IMR-90 (cell line): ENCODE results near the gene VAT1L. TPM values are rescaled to one million over a fixed set of nuclear protein-coding genes. Genes with fewer than 3 reads are reported as not detected.

Experiments
- ATAC-seq: fragments of 200-7000 bp; cut with Tn5 transposase; 2 replicates; pipeline ENCODE4 v1.9.1; 2020; ENCODE audit warnings: low read depth, mild to moderate bottlenecking, moderate library complexity
- BruUV-seq: library from RNA; stranded (reverse); fragments of 400-500 nt; replicated peaks from 2 replicates; lab custom pipeline; 2021; lab: Mats Ljungman, UMichigan
- CTCF ChIA-PET: fragments of 300-600 bp; formaldehyde crosslinking; extraction: SDS; loops from one replicate; lab custom pipeline; 2021; ENCODE audit warnings: antibody characterized with exemption; lab: Yijun Ruan, JAX
- POLR2A ChIA-PET: fragments of 300-600 bp; sonication (Branson Sonifier 250); formaldehyde crosslinking; loops from one replicate; lab custom pipeline; 2022; ENCODE audit warnings: antibody characterized with exemption; ENCODE audit not compliant: unreplicated experiment; lab: Charles Lee
- DNase-seq: peaks from one replicate; pipeline ENCODE4 v3.0.0; 2013
- H2AFZ ChIP-seq: replicated peaks from 2 replicates; pipeline ENCODE3; 2013; ENCODE audit warnings: low read length, mild to moderate bottlenecking; ENCODE audit not compliant: poor library complexity
- H2AK5ac ChIP-seq: 2 replicates; pipeline ENCODE4 v1.6.1; 2013; ENCODE audit warnings: low read depth, low read length, inconsistent platforms
- H2AK9ac ChIP-seq: replicated peaks from 2 replicates; pipeline ENCODE3; 2013; ENCODE audit warnings: mild to moderate bottlenecking, low read depth, low read length, moderate library complexity; ENCODE audit not compliant: poor library complexity
- H2BK120ac ChIP-seq: 2 replicates; pipeline ENCODE4 v1.6.1; 2013; ENCODE audit warnings: low read depth, low read length, inconsistent platforms
- H2BK15ac ChIP-seq: 3 replicates; pipeline ENCODE4 v1.6.1; 2013; ENCODE audit warnings: low read depth, low read length, inconsistent platforms
- H2BK20ac ChIP-seq: 2 replicates; pipeline ENCODE4 v1.6.1; 2013; ENCODE audit warnings: low read depth, mild to moderate bottlenecking, inconsistent platforms, low read length, moderate library complexity
- H2BK5ac ChIP-seq: 2 replicates; pipeline ENCODE4 v1.6.1; 2013; ENCODE audit warnings: mild to moderate bottlenecking, low read depth, low read length, inconsistent platforms; ENCODE audit not compliant: poor library complexity, severe bottlenecking
- H3K14ac ChIP-seq: replicated peaks from 2 replicates; pipeline ENCODE4 v1.6.1; 2013; ENCODE audit warnings: low read depth, low read length, inconsistent platforms
- H3K18ac ChIP-seq: 2 replicates; pipeline ENCODE4 v1.6.1; 2013; ENCODE audit warnings: low read depth, low read length, control low read depth
- H3K23ac ChIP-seq: 2 replicates; pipeline ENCODE4 v1.6.1; 2013; ENCODE audit warnings: low read depth, low read length, inconsistent platforms
- H3K27ac ChIP-seq: 2 replicates; pipeline ENCODE4 v1.5.1; 2013; ENCODE audit warnings: mild to moderate bottlenecking, control low read depth, low read length; ENCODE audit not compliant: insufficient read depth
- H3K27me3 ChIP-seq: 2 replicates; pipeline ENCODE4 v1.6.1; 2013; ENCODE audit warnings: low read length; ENCODE audit not compliant: control insufficient read depth, insufficient read depth
- H3K36me3 ChIP-seq: 2 replicates; pipeline ENCODE4 v1.6.1; 2013; ENCODE audit warnings: low read length, mixed read lengths; ENCODE audit not compliant: control insufficient read depth, insufficient read depth
- H3K4ac ChIP-seq: 2 replicates; pipeline ENCODE4 v1.6.1; 2013; ENCODE audit warnings: low read depth, low read length, inconsistent platforms
- H3K4me1 ChIP-seq: 2 replicates; pipeline ENCODE4 v1.6.1; 2013; ENCODE audit warnings: low read length, mixed read lengths; ENCODE audit not compliant: control insufficient read depth, insufficient read depth
- H3K4me2 ChIP-seq: 2 replicates; pipeline ENCODE4 v1.6.1; 2013; ENCODE audit warnings: low read depth, mild to moderate bottlenecking, control low read depth, low read length, moderate library complexity
- H3K4me3 ChIP-seq: 2 replicates; pipeline ENCODE4 v1.5.1; 2013; ENCODE audit warnings: low read depth, mild to moderate bottlenecking, control low read depth, low read length, moderate library complexity; ENCODE audit not compliant: insufficient read depth
- H3K56ac ChIP-seq: 2 replicates; pipeline ENCODE4 v1.6.1; 2013; ENCODE audit warnings: low read length, inconsistent platforms; ENCODE audit not compliant: insufficient read depth; ENCODE audit errors: extremely low read depth
- H3K79me1 ChIP-seq, 2 experiments: 2 replicates each; pipeline ENCODE4 v1.6.1; 2013; ENCODE audit warnings: low read length in 2 of 2, inconsistent platforms in 1 of 2, low read depth in 1 of 2
- H3K9ac ChIP-seq: 2 replicates; pipeline ENCODE4 v1.6.1; 2013; ENCODE audit warnings: low read depth, low read length, control low read depth
- H3K9me1 ChIP-seq: 2 replicates; pipeline ENCODE4 v1.6.1; 2013; ENCODE audit warnings: low read length, inconsistent platforms; ENCODE audit not compliant: insufficient read depth
- H3K9me3 ChIP-seq: 2 replicates; pipeline ENCODE4 v1.6.1; 2013; ENCODE audit warnings: low read length; ENCODE audit not compliant: control insufficient read depth, insufficient read depth
- H4K20me1 ChIP-seq: 2 replicates; pipeline ENCODE4 v1.6.1; 2013; ENCODE audit warnings: low read length, inconsistent platforms; ENCODE audit not compliant: insufficient read depth
- H4K5ac ChIP-seq: 2 replicates; pipeline ENCODE4 v1.6.1; 2013; ENCODE audit warnings: mild to moderate bottlenecking, low read depth, low read length, control low read depth
- H4K8ac ChIP-seq, 2 experiments: 2 replicates each; pipeline ENCODE4 v1.6.1; 2013; ENCODE audit warnings: low read depth in 2 of 2, low read length in 2 of 2, control low read depth in 1 of 2, inconsistent platforms in 1 of 2
- H4K91ac ChIP-seq: 2 replicates; pipeline ENCODE4 v1.6.1; 2013; ENCODE audit warnings: low read depth, low read length, inconsistent platforms; ENCODE audit not compliant: insufficient read depth
- CEBPB ChIP-seq: IDR thresholded peaks from 2 replicates; pipeline ENCODE4 v1.6.1; 2012; ENCODE audit warnings: low read depth, low read length, improper control_type of control experiment
- MAFK ChIP-seq: IDR thresholded peaks from 2 replicates; pipeline ENCODE4 v1.6.1; 2012; ENCODE audit warnings: low read depth, low read length, improper control_type of control experiment
- POLR2A ChIP-seq: IDR thresholded peaks from 2 replicates; pipeline ENCODE4 v1.6.1; 2012; ENCODE audit warnings: mild to moderate bottlenecking, low read depth, low read length
- RFX5 ChIP-seq: IDR thresholded peaks from 2 replicates; pipeline ENCODE4 v1.8.0; 2012; ENCODE audit warnings: low read depth, mild to moderate bottlenecking, low read length, moderate library complexity
- WGBS, 2 experiments: methylation state at CpG; one replicate each; pipeline versions ENCODE4 v1.1.5 to v1.1.7; 2013; ENCODE audit warnings: missing lambda C conversion rate in 2 of 2; ENCODE audit not compliant: insufficient read length in 1 of 2; ENCODE audit errors: extremely low coverage in 2 of 2; 5-methylcytosine and 5-hydroxymethylcytosine counted together
- dilution Hi-C: fragments of 300-500 bp; cut with HindIII; formaldehyde crosslinking; loops from one replicate; pipeline ENCODE4 v1.14.3; 2018; ENCODE audit warnings: low sequenced_read_pairs; ENCODE audit not compliant: unreplicated experiment
- in situ Hi-C: fragments of 300-500 bp; cut with MboI; formaldehyde crosslinking; loops from 3 replicates; pipeline ENCODE4 v1.14.3; 2019; ENCODE audit warnings: low sequenced_read_pairs, inconsistent platforms, mixed read lengths
- intact Hi-C: fragments of 100-400 bp; cut with micrococcal nuclease; formaldehyde crosslinking; loops from 2 replicates; pipeline ENCODE4 v1.10.0; 2022
- polyA plus RNA-seq, 3 experiments: library from polyadenylated mRNA; depleted of rRNA; stranded (reverse); fragments of >200 nt; gene quantifications; 2 replicates each; pipeline ENCODE4 v1.2.3, GENCODE V29; 2012; ENCODE audit warnings: low replicate concordance in 1 of 3
- total RNA-seq: library from RNA; depleted of rRNA; stranded (reverse); fragments of >200 nt; gene quantifications from 2 replicates; pipeline ENCODE4 v1.2.3, GENCODE V29; 2012

Gene VAT1L
- total and polyA plus RNA-seq, 2 of the 4 experiments (the other 2 are of a cell fraction): 15.4 to 18.5 TPM

DNA sequence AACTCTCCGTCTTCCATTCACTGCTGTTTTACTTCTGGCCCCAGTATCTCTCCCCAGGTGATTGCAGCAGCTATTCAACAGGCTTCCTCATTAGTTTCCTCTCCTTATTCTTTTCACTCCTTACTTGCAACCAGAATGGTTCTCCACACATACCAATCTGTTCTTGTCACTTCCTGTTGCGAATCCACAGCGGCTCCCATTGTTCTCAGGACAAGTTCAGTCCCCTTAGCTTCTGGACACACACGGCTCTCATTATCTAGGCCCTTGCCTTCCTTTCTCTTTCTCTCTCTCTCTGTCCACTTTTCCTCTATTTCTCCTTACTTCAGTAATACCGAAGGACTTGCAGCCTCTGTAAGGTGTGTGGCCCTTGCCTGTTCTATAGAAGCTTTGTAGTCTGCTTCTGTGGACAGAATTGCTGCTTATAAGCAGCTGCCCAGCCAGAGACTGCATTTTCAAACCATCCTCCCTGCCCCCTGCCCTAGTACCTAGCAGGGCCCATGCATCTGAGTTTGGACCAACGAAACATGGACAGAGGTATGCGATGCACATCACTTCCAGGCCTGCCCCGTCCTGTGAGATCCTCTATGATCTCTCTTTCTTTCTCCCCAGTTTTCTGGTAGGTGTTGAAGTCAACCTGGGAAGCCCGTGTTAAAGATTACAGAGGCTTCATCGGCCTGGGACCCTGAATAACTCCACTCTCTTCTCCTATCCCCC, 45.7 kb downstream of the VAT1L start:
- Histone ChIP-seq H3K14ac (peak overlapping the region; percentile 95), H4K8ac (peak overlapping the region; percentile 95 to 96), H4K5ac (peak overlapping the region; percentile 74), H3K27ac (peak overlapping the region; percentile 97), H3K9ac (peak overlapping the region; percentile 74), H3K4me1 (peaks cover 14% of the 10 kb centered on the region), H3K56ac (peak overlapping the region; percentile 94), H3K9me3 (no peaks in the 10 kb centered on the region), H2AK9ac (peak overlapping the region; percentile 34), H3K79me1 (peaks cover 0 to 14% of the 10 kb centered on the region in 2 experiments; a peak in 1 of 4 replicates), H2BK120ac (peak overlapping the region; percentile 99), H3K4me3 (no peak overlapping the region), H3K4me2 (peak overlapping the region; percentile 34), H3K9me1 (peaks cover 12% of the 10 kb centered on the region), H2BK15ac (peak overlapping the region; percentile 87; the same call in 2 of the 3 replicates), H4K20me1 (no peaks in the 10 kb centered on the region), H4K91ac (peak overlapping the region; percentile 98), H3K4ac (peak overlapping the region; percentile 98), H3K27me3 (no peaks in the 10 kb centered on the region), H3K18ac (peak overlapping the region; percentile 86), H3K36me3 (no peaks in the 10 kb centered on the region), H2AFZ (peak overlapping the region; percentile 21), H2BK5ac (peak overlapping the region; percentile 94), H2AK5ac (peak overlapping the region; percentile 97), H2BK20ac (peak overlapping the region; percentile 99), H3K23ac (peak overlapping the region; percentile 96)
- CTCF ChIA-PET: interaction anchor here (0.8 to 1.1 kb wide), 5 partner anchors 13 to 159 kb away, joined by 3 read pairs; no protein-coding TSS in a partner anchor
- intact Hi-C loops (no loop called here), in situ Hi-C loops (no loop called here), dilution Hi-C loops (no loop called here)
- POLR2A ChIA-PET: interaction anchor here (0.9 to 1.0 kb wide), 2 partner anchors 12 to 65 kb away, joined by 3 read pairs; no protein-coding TSS in a partner anchor
- peak; percentile 55 for ATAC-seq
- WGBS, 2 experiments: 30% methylated on average over 4 of the region's 10 CpGs; no CpG with 5 or more reads in 1 of the 2 experiments
- no TSS peak for BruUV-seq
- TF ChIP-seq CEBPB (peak; percentile 52; the same call in 1 of the 2 replicates), POLR2A (peak; percentile 18; the same call in 1 of the 2 replicates), RFX5 (no peak), MAFK (no peak)
- DNase-seq: peak; percentile 89
